GM18498 (cell line): ENCODE data around the gene WWP2.

Source experiments
- ATAC-seq: cut with Tn5 transposase; IDR thresholded peaks from one replicate; pipeline ENCODE4 v1.9.1; 2021; ENCODE audit warnings: mild to moderate bottlenecking, moderate library complexity; ENCODE audit not compliant: unreplicated experiment

WWP2 gene

GRCh38 chr16:69830146-69830533 is 68.0 kb downstream of the WWP2 start:
- ATAC-seq: no peak

GRCh38 chr16:69830534-69831211 is 68.5 kb downstream of the WWP2 start:
- no peak for ATAC-seq

- no peak for ATAC-seq
Measured at GRCh38 chr16:69831212-69832123, 69.3 kb downstream of the WWP2 start.

- no peak for ATAC-seq
Measured at GRCh38 chr16:69833357-69834282, 71.5 kb downstream of the WWP2 start.

- peak; percentile 70 for ATAC-seq
Measured at GRCh38 chr16:69834807-69835466, 72.8 kb downstream of the WWP2 start.

- no peak for ATAC-seq
Measured at GRCh38 chr16:69836257-69836656, 74.1 kb downstream of the WWP2 start.

GRCh38 chr16:69837380-69837779 is 75.2 kb downstream of the WWP2 start:
- no peak for ATAC-seq

GRCh38 chr16:69838489-69838888 is 76.4 kb downstream of the WWP2 start:
- ATAC-seq: no peak

GRCh38 chr16:69839240-69839688 is 77.1 kb downstream of the WWP2 start:
- no peak for ATAC-seq

- ATAC-seq: no peak
Measured at GRCh38 chr16:69839798-69840409, 77.8 kb downstream of the WWP2 start.

GRCh38 chr16:69840975-69841374 is 78.8 kb downstream of the WWP2 start:
- ATAC-seq: no peak

GRCh38 chr16:69844441-69844840 is 82.3 kb downstream of the WWP2 start:
- ATAC-seq: no peak

- no peak for ATAC-seq
Measured at GRCh38 chr16:69845181-69845580, 83.0 kb downstream of the WWP2 start.

- ATAC-seq: no peak
Measured at GRCh38 chr16:69847643-69848042, 85.5 kb downstream of the WWP2 start.

- no peak for ATAC-seq
Measured at GRCh38 chr16:69848637-69849545, 86.8 kb downstream of the WWP2 start.

- ATAC-seq: no peak
Measured at GRCh38 chr16:69851491-69852240, 89.5 kb downstream of the WWP2 start.

- no peak for ATAC-seq
Measured at GRCh38 chr16:69852815-69853214, 90.7 kb downstream of the WWP2 start.

- no peak for ATAC-seq
Measured at GRCh38 chr16:69853481-69853880, 91.3 kb downstream of the WWP2 start.
